Lower leg skin (tissue), 3 donors: ENCODE measurements around the gene STX10.

ENCODE experiments used
- CTCF ChIP-seq, 3 donors: fragments of 450-650 bp; IDR thresholded peaks; one replicate each; pipeline ENCODE4 v1.5.1; 2016; ENCODE audit warnings: antibody characterized with exemption in 3 of 3, mild to moderate bottlenecking in 3 of 3, moderate library complexity in 2 of 3
- POLR2A ChIP-seq, 2 donors: fragments of 450-650 bp; IDR thresholded peaks; one replicate each; pipeline ENCODE4 v1.6.1; 2016 to 2017; ENCODE audit warnings: antibody characterized with exemption in 2 of 2, mild to moderate bottlenecking in 1 of 2, moderate library complexity in 1 of 2

- no peak for TF ChIP-seq CTCF (IDR thresholded peaks at IDR 0.05)
- TF ChIP-seq POLR2A (IDR thresholded peaks at IDR 0.05): no peak
Measured at GRCh38 chr19:13153569-13154240, 3.5 kb upstream of the STX10 start.
